CD4-positive, alpha-beta T cell (primary cell): ENCODE measurements around the gene CDH4. TPM values are rescaled to one million over a fixed set of nuclear protein-coding genes. Genes with fewer than 3 reads are reported as not detected.
A peak's percentile ranks its signal among the peaks of the same experiment; 100 is the strongest.

Source experiments
- ATAC-seq: fragments of 200-7000 bp; cut with Tn5 transposase; one replicate; pipeline ENCODE4 v1.10.0; 2022; ENCODE audit warnings: mild to moderate bottlenecking; ENCODE audit not compliant: poor library complexity
- CTCF ChIA-PET: fragments of 350-600 bp; sonication (Branson Sonifier 250); formaldehyde crosslinking; loops from one replicate; lab custom pipeline; 2021; ENCODE audit warnings: antibody characterized with exemption, inconsistent platforms; lab: Charles Lee
- POLR2A ChIA-PET: fragments of 350-600 bp; sonication (Branson Sonifier 250); formaldehyde crosslinking; loops from one replicate; lab custom pipeline; 2021; ENCODE audit warnings: antibody characterized with exemption, inconsistent platforms; lab: Charles Lee
- DNase-seq, 14 experiments: peaks; one replicate each; pipeline ENCODE4 v3.0.0-alpha.2; 2013 to 2020; ENCODE audit warnings: mixed read lengths in 2 of 14
- H3K27ac ChIP-seq, 2 donors: one replicate each; pipeline versions ENCODE4 v1.5.1 to v1.7.0; 2013; ENCODE audit warnings: low read length in 2 of 2, low read depth in 1 of 2, mild to moderate bottlenecking in 1 of 2
- H3K27me3 ChIP-seq, 2 experiments: 1 replicate in 1 of 2; 2 replicates in 1 of 2; pipeline versions ENCODE4 v1.6.1 to v1.7.0; 2013; ENCODE audit warnings: low read length in 2 of 2, control low read depth in 1 of 2, mild to moderate bottlenecking in 1 of 2, moderate library complexity in 1 of 2; ENCODE audit not compliant: insufficient read depth in 2 of 2, control insufficient read depth in 1 of 2
- H3K36me3 ChIP-seq: one replicate; pipeline ENCODE4 v1.6.1; 2013; ENCODE audit warnings: low read length, control low read depth; ENCODE audit not compliant: insufficient read depth
- H3K4me1 ChIP-seq: one replicate; pipeline ENCODE4 v1.6.1; 2013; ENCODE audit warnings: low read length, control low read depth; ENCODE audit not compliant: insufficient read depth
- H3K4me3 ChIP-seq: one replicate; pipeline ENCODE4 v1.5.1; 2013; ENCODE audit warnings: mild to moderate bottlenecking, low read length, moderate library complexity
- H3K9me3 ChIP-seq, 2 experiments: 1 replicate in 1 of 2; 2 replicates in 1 of 2; pipeline versions ENCODE4 v1.6.1 to v1.7.0; 2013; ENCODE audit warnings: low read length in 2 of 2, mild to moderate bottlenecking in 2 of 2, control low read depth in 1 of 2, moderate library complexity in 1 of 2; ENCODE audit not compliant: control insufficient read depth in 1 of 2, insufficient read depth in 1 of 2
- H3K27ac Mint-ChIP-seq: one replicate; pipeline ENCODE4 v1.8.0; 2020; ENCODE audit warnings: mixed read lengths
- H3K27me3 Mint-ChIP-seq: one replicate; pipeline ENCODE4 v1.8.0; 2021; ENCODE audit warnings: mixed read lengths
- H3K36me3 Mint-ChIP-seq: one replicate; pipeline ENCODE4 v1.8.0; 2021; ENCODE audit warnings: low read depth, mixed read lengths
- H3K4me1 Mint-ChIP-seq: one replicate; pipeline ENCODE4 v1.8.0; 2021; ENCODE audit warnings: low read depth, mixed read lengths
- H3K4me3 Mint-ChIP-seq: one replicate; pipeline ENCODE4 v1.8.0; 2020; ENCODE audit warnings: mild to moderate bottlenecking, mixed read lengths
- H3K9me3 Mint-ChIP-seq: one replicate; pipeline ENCODE4 v1.8.0; 2020; ENCODE audit warnings: mixed read lengths
- intact Hi-C, 2 experiments: fragments of 100-400 bp; cut with DNase I in 1 of 2; cut with micrococcal nuclease in 1 of 2; formaldehyde crosslinking; loops; one replicate each; pipeline versions ENCODE4 v1.15.1 to v1.9.0; 2023 to 2025; cut with DNase I, micrococcal nuclease
- total RNA-seq, 174 experiments: library from RNA in 2 of 174; stranded (reverse) in 2 of 174; gene quantifications; one replicate each; pipeline ENCODE4 v1.2.3 and lab custom pipeline; 2021 to 2026
- TF ChIP-seq, protein P1 (sequence below): fragments of 200-600 bp; IDR thresholded peaks from one replicate; pipeline ENCODE4 v1.8.0; 2022; ENCODE audit warnings: antibody characterized with exemption, mild to moderate bottlenecking

CDH4 gene
- total RNA-seq, 2 experiments from 2014 or later, result 0.11 TPM

DNA sequence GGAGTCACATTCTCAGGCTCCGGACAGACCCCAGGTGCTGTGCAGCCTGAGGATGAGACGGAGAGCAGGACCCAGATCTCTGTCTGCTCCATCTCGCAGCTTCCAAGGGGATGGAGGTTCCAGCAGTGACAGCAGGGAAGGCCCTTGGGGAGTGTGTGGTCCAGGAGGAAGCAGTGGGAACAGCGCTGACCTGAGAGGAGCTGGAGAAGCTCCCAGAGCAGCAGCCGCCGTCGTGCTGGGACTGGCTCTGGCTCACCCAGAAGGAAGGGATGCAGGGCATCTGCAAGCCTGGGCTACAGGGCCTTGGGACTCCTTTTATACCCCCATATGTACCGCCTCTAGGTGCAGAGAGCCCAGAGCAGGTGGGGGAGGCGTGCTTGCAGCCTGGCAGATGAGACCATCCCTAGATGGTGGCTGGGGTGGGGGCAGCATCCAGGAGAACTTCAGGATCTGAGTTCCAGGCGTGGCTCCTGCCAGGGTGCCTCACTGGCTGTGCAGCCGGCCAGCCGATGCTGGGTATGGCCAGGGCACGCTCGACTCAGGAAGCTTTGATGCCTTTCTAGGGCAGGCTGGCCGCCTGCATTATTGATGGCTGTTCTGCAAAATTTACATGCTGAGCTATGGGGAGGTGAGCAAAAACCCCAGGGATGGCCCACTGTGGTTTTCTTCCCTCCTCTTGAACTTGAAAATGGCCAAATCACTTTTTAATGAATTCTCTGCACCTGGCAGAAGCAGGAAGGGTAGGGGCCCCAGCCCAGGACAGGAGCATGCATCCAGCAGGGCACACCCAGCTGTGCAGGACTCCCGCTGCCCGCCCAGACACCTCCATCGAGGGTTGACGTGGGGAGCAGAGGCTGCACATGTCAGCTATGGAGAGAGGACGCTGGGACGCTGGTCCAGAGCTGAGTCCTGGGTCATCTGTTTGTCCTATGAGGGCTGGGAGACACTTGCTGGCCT is 634.0 kb downstream of the CDH4 start:
- Histone ChIP-seq H3K4me1 (no peaks in the 10 kb centered on the region), H3K27ac (no peak overlapping the region), H3K27me3 (peaks cover 0 to 4% of the 10 kb centered on the region in 2 experiments), H3K36me3 (no peaks in the 10 kb centered on the region), H3K4me3 (no peak overlapping the region), H3K9me3 (peaks cover 0 to 14% of the 10 kb centered on the region in 2 experiments)
- peaks cover 3% of the 10 kb centered on the region for H3K9me3 Mint-ChIP-seq
- TF ChIP-seq, protein P1, sequence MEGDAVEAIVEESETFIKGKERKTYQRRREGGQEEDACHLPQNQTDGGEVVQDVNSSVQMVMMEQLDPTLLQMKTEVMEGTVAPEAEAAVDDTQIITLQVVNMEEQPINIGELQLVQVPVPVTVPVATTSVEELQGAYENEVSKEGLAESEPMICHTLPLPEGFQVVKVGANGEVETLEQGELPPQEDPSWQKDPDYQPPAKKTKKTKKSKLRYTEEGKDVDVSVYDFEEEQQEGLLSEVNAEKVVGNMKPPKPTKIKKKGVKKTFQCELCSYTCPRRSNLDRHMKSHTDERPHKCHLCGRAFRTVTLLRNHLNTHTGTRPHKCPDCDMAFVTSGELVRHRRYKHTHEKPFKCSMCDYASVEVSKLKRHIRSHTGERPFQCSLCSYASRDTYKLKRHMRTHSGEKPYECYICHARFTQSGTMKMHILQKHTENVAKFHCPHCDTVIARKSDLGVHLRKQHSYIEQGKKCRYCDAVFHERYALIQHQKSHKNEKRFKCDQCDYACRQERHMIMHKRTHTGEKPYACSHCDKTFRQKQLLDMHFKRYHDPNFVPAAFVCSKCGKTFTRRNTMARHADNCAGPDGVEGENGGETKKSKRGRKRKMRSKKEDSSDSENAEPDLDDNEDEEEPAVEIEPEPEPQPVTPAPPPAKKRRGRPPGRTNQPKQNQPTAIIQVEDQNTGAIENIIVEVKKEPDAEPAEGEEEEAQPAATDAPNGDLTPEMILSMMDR, result no peak
- no peak overlapping the region for H3K27ac Mint-ChIP-seq
- ATAC-seq (no peak), DNase-seq (no peak)
- POLR2A ChIA-PET, result no interaction called here
- no peaks in the 10 kb centered on the region for H3K36me3 Mint-ChIP-seq
- H3K4me1 Mint-ChIP-seq, result peaks cover 4% of the 10 kb centered on the region
- no peak overlapping the region for H3K4me3 Mint-ChIP-seq
- intact Hi-C loops, result loop anchor here (5.0 kb wide), 2 partner anchors 1829 to 1939 kb away; no protein-coding TSS in a partner anchor
- CTCF ChIA-PET, result no interaction called here
- no peaks in the 10 kb centered on the region for H3K27me3 Mint-ChIP-seq

DNA sequence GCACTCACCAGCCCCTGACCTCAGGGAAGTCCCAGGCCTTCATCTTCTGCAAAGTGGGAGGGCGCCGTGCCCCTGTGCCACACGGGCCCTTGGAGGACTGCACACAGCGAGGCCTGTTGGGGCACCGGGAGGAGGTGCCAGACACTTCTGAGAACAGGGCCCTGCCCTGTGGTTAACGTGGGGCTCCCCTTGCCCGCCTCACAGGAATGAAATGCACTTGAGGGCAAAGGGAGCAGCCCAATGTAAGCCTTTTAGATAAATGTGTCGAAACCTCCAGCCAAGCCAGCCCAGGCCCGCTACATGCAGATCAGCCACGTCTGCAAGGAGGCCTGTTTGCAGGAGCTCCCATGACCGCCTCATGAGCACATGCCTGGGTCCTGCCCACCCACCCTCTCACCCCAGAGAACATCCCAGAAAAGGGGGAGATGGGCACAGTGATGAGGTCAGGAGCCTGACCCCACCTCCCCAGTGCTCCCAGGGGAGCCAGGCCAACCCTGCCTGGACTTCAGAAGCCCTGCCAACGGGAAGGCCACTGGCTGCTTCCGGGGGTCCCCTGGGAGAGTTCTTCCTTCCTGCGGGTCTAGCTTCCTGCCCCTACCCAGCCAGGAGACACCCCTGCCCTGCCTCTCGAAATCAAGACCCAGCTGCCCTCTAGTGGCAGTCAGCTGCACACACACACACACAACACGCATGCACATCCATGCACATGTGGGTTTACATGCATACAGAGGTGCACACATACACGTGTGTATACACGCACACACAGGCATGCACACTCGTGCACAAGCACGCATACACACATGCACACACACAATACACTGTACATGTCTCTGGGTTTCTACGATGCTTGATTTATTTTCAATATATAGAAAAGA is 634.9 kb downstream of the CDH4 start:
- Histone ChIP-seq H3K9me3 (peaks cover 0 to 18% of the 10 kb centered on the region in 2 experiments), H3K4me3 (no peak overlapping the region), H3K27ac (no peak overlapping the region), H3K4me1 (no peaks in the 10 kb centered on the region), H3K27me3 (peaks cover 0 to 4% of the 10 kb centered on the region in 2 experiments), H3K36me3 (no peaks in the 10 kb centered on the region)
- ATAC-seq (peak; percentile 44), DNase-seq (peak in 12 of 14 experiments; percentile 4 to 51 (median 17))
- H3K9me3 Mint-ChIP-seq, result peaks cover 3% of the 10 kb centered on the region
- peaks cover 4% of the 10 kb centered on the region for H3K4me1 Mint-ChIP-seq
- POLR2A ChIA-PET, result no interaction called here
- CTCF ChIA-PET, result interaction anchor here (1.0 kb wide), 1 partner anchor 1948 kb away, joined by 3 read pairs; no protein-coding TSS in a partner anchor
- no peaks in the 10 kb centered on the region for H3K27me3 Mint-ChIP-seq
- intact Hi-C loops, result loop anchor here (5.0 kb wide), 2 partner anchors 1830 to 1940 kb away; no protein-coding TSS in a partner anchor
- no peak overlapping the region for H3K4me3 Mint-ChIP-seq
- no peak overlapping the region for H3K27ac Mint-ChIP-seq
- H3K36me3 Mint-ChIP-seq, result no peaks in the 10 kb centered on the region
- TF ChIP-seq, protein P1, result peak; percentile 72

DNA sequence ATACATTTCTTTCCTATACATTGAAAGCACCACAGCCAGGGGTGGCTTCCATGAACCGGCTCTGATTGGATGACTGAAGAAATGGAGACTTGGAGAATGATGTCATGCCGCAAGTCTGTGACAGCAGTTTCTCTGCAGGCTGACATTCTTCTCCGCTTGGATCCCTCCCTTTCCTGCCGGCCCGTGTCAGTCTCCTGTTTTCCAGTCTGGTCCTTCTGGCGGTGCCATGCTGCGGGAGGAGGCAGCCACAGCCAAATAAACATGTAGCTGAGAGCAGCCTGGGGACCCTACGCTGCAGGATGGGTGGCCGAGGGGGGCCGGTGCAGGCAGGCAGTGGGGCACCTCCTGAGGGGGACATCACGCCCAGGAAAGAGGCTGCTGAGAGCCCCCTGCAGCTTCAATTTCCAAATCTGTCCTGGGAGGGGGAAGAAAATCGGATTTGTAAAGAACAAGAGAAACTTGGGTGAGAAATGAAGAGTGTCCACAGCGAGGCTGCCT is 635.6 kb downstream of the CDH4 start:
- peaks cover 0 to 15% of the 10 kb centered on the region in 2 experiments for H3K9me3 ChIP-seq
- POLR2A ChIA-PET, result no interaction called here
- Mint-ChIP-seq H3K4me3 (no peak overlapping the region), H3K9me3 (peaks cover 3% of the 10 kb centered on the region), H3K27me3 (no peaks in the 10 kb centered on the region), H3K4me1 (peaks cover 4% of the 10 kb centered on the region), H3K36me3 (no peaks in the 10 kb centered on the region), H3K27ac (no peak overlapping the region)
- intact Hi-C loops, result loop anchor here (5.0 kb wide), 2 partner anchors 1830 to 1940 kb away; no protein-coding TSS in a partner anchor
- ATAC-seq (no peak), DNase-seq (no peak)
- H3K4me1 ChIP-seq, result no peaks in the 10 kb centered on the region
- no peaks in the 10 kb centered on the region for H3K36me3 ChIP-seq
- CTCF ChIA-PET, result interaction anchor here (1.0 kb wide), 1 partner anchor 1949 kb away, joined by 3 read pairs; no protein-coding TSS in a partner anchor
- TF ChIP-seq, protein P1, result peak; percentile 25
- H3K27ac ChIP-seq, result no peak overlapping the region
- peaks cover 0 to 4% of the 10 kb centered on the region in 2 experiments for H3K27me3 ChIP-seq
- H3K4me3 ChIP-seq, result no peak overlapping the region
